SU-DHL-6 (cell line): ENCODE results near the gene REEP3.

ENCODE experiments used
- H2AFZ ChIP-seq: fragments of 200-600 bp; sonication (generic); 2 replicates; pipeline ENCODE4 v1.6.1; 2014; ENCODE audit warnings: low read depth, mild to moderate bottlenecking, moderate library complexity, mixed read lengths, antibody characterized with exemption, low read length; ENCODE audit not compliant: severe bottlenecking
- H3F3A ChIP-seq: fragments of 200-600 bp; shearing (Covaris generic); 2 replicates; pipeline ENCODE4 v1.6.0; 2016; ENCODE audit warnings: antibody characterized with exemption, mild to moderate bottlenecking; ENCODE audit not compliant: insufficient read depth
- H3K27ac ChIP-seq: fragments of 200-600 bp; sonication (generic); 2 replicates; pipeline ENCODE4 v1.5.1; 2016; ENCODE audit warnings: low read depth, mild to moderate bottlenecking, low read length, moderate library complexity, mixed read lengths
- H3K27me3 ChIP-seq: fragments of 200-600 bp; sonication (generic), shearing (Covaris generic); 2 replicates; pipeline ENCODE4 v1.6.0; 2014; ENCODE audit warnings: mild to moderate bottlenecking, low read length
- H3K36me3 ChIP-seq: fragments of 200-600 bp; sonication (generic); 2 replicates; pipeline ENCODE4 v1.6.1; 2014; ENCODE audit warnings: mild to moderate bottlenecking, low read length, mixed read lengths
- H3K4me2 ChIP-seq: fragments of 300-600, 200-600 bp; shearing (Covaris generic), sonication (generic); 2 replicates; pipeline ENCODE4 v1.6.0; 2014; ENCODE audit warnings: low read length, low read depth, mild to moderate bottlenecking; ENCODE audit not compliant: poor library complexity, severe bottlenecking
- H3K4me3 ChIP-seq: fragments of 200-600 bp; sonication (generic); 2 replicates; pipeline ENCODE4 v1.5.1; 2014; ENCODE audit warnings: antibody characterized with exemption, low read length, mild to moderate bottlenecking, mixed read lengths; ENCODE audit not compliant: insufficient read depth, poor library complexity, severe bottlenecking
- H3K79me2 ChIP-seq: fragments of 200-600 bp; sonication (generic); 2 replicates; pipeline ENCODE4 v1.6.1; 2014; ENCODE audit warnings: mild to moderate bottlenecking, low read length, moderate library complexity; ENCODE audit not compliant: insufficient read depth
- H3K9ac ChIP-seq: fragments of 200-600 bp; sonication (generic); 2 replicates; pipeline ENCODE4 v1.7.0; 2014; ENCODE audit warnings: mild to moderate bottlenecking, low read length
- H3K9me2 ChIP-seq: fragments of 200-600 bp; sonication (generic); replicated peaks from 2 replicates; pipeline ENCODE4 v1.6.1; 2014; ENCODE audit warnings: low read length; ENCODE audit not compliant: insufficient read depth
- H3K9me3 ChIP-seq: fragments of 200-600 bp; sonication (generic); 2 replicates; pipeline ENCODE4 v1.6.1; 2014; ENCODE audit warnings: low read length, mixed read lengths; ENCODE audit not compliant: insufficient read depth
- H4K20me1 ChIP-seq: fragments of 200-600 bp; sonication (generic); 2 replicates; pipeline ENCODE4 v1.6.1; 2014; ENCODE audit warnings: low read depth, mild to moderate bottlenecking, antibody characterized with exemption, low read length, moderate library complexity, mixed read lengths
- CTCF ChIP-seq: fragments of 200-600 bp; sonication (generic); IDR thresholded peaks from one replicate; pipeline ENCODE4 v1.5.1; 2017; ENCODE audit warnings: antibody characterized with exemption, mild to moderate bottlenecking, low read length, moderate library complexity; ENCODE audit not compliant: insufficient read depth, poor library complexity, severe bottlenecking
- EZH2phosphoT487 ChIP-seq: fragments of 200-600 bp; sonication (generic), shearing (Covaris generic); conservative IDR thresholded peaks from 2 replicates; pipeline ENCODE4 v1.6.1; 2018; ENCODE audit warnings: mild to moderate bottlenecking, antibody characterized with exemption, low read length, moderate library complexity, mixed read lengths

The REEP3 gene

GRCh38 chr10:63483983-63484382, 37.2 kb upstream of the REEP3 start:
- TF ChIP-seq EZH2phosphoT487 (no peak), CTCF (no peak)
- no peaks in the 10 kb centered on the region for H3K36me3 ChIP-seq
- no peaks in the 10 kb centered on the region for H3F3A ChIP-seq
- no peaks in the 10 kb centered on the region for H3K9me2 ChIP-seq
- H3K79me2 ChIP-seq, result 0 out of 2 replicates have a peak, but pooled peaks cover 5% of the 10 kb centered on the region
- H3K27me3 ChIP-seq, result no peaks in the 10 kb centered on the region
- no peak overlapping the region for H3K27ac ChIP-seq
- H4K20me1 ChIP-seq, result 0 out of 2 replicates have a peak, but pooled peaks cover 9% of the 10 kb centered on the region
- no peak overlapping the region for H3K4me3 ChIP-seq
- no peaks in the 10 kb centered on the region for H3K9me3 ChIP-seq
- H2AFZ ChIP-seq, result no peak overlapping the region
- H3K9ac ChIP-seq, result no peak overlapping the region
- H3K4me2 ChIP-seq, result no peak overlapping the region

GRCh38 chr10:63487990-63488389, 33.2 kb upstream of the REEP3 start:
- H3F3A ChIP-seq, result no peaks in the 10 kb centered on the region
- H3K4me3 ChIP-seq, result no peak overlapping the region
- no peak for TF ChIP-seq EZH2phosphoT487
- TF ChIP-seq CTCF, result no peak
- no peaks in the 10 kb centered on the region for H3K79me2 ChIP-seq
- no peaks in the 10 kb centered on the region; the same call in 1 of the 2 replicates for H3K9me2 ChIP-seq
- no peak overlapping the region for H3K27ac ChIP-seq
- no peak overlapping the region for H2AFZ ChIP-seq
- no peak overlapping the region for H3K9ac ChIP-seq
- H3K4me2 ChIP-seq, result no peak overlapping the region
- H4K20me1 ChIP-seq, result 0 out of 2 replicates have a peak, but pooled peaks cover 3% of the 10 kb centered on the region
- H3K27me3 ChIP-seq, result no peaks in the 10 kb centered on the region
- H3K36me3 ChIP-seq, result no peaks in the 10 kb centered on the region
- H3K9me3 ChIP-seq, result no peaks in the 10 kb centered on the region

- Histone ChIP-seq H3F3A (no peaks in the 10 kb centered on the region), H3K9me3 (no peaks in the 10 kb centered on the region), H4K20me1 (no peaks in the 10 kb centered on the region), H3K9ac (no peak overlapping the region), H3K4me3 (no peak overlapping the region), H3K9me2 (no peaks in the 10 kb centered on the region; the same call in 1 of the 2 replicates), H3K4me2 (no peak overlapping the region), H3K27me3 (no peaks in the 10 kb centered on the region), H3K27ac (no peak overlapping the region), H3K36me3 (no peaks in the 10 kb centered on the region), H2AFZ (no peak overlapping the region), H3K79me2 (no peaks in the 10 kb centered on the region)
- no peak for TF ChIP-seq CTCF
- no peak for TF ChIP-seq EZH2phosphoT487
Observed at GRCh38 chr10:63489838-63490237, 31.4 kb upstream of the REEP3 start.
